Heart left ventricle (tissue), 13 donors: ENCODE data around the gene DES.

Source experiments
- POLR2A ChIP-seq, 2 donors: fragments of 450-650 bp; IDR thresholded peaks; one replicate each; pipeline ENCODE4 v1.6.1; 2017; ENCODE audit warnings: antibody characterized with exemption in 2 of 2, mild to moderate bottlenecking in 2 of 2, moderate library complexity in 2 of 2
- TF ChIP-seq, protein P1 (sequence below), 12 donors: fragments of 200-600 bp; sonication (generic) in 4 of 12; IDR thresholded peaks; one replicate each; pipeline versions ENCODE4 v1.5.0 to v1.8.0; 2018 to 2022; ENCODE audit warnings: antibody characterized with exemption in 12 of 12, mild to moderate bottlenecking in 5 of 12
- donor health status: ischemic (EF 13 %, LVEDD 7.1; RV severe dilation, severe dysfunction).
- donor health status: DM: no; HTN: yes; CAD: no.
- donor health status: DM: no; HTN: no; CAD: no.
- donor health status: ischemic (EF 25% LVEDD 6.9; RV normal size, moderate dysfunction).
- donor health status: ischemic (EF 25% LVEDD 5.7; RV mildly dilated, moderate dysfunction).
- donor health status: ischemic (EF 35%, LVEDD 5.7; RV mildly dilated, moderate dysfunction).
- donor health status: nonischemic (EF 11% LVEDD 7.7; RV severe dilation, severe dysfunction).
- donor health status: DM: yes; HTN: yes; CAD: no.
- donor health status: PGD.
- donor health status: ischemic (EF 29% LVEDD 5.4; RV normal size, mild dysfunction).
- donor health status: nonischemic (EF 23%, LVEDD 6.1; RV moderate dilation, normal function).

DNA sequence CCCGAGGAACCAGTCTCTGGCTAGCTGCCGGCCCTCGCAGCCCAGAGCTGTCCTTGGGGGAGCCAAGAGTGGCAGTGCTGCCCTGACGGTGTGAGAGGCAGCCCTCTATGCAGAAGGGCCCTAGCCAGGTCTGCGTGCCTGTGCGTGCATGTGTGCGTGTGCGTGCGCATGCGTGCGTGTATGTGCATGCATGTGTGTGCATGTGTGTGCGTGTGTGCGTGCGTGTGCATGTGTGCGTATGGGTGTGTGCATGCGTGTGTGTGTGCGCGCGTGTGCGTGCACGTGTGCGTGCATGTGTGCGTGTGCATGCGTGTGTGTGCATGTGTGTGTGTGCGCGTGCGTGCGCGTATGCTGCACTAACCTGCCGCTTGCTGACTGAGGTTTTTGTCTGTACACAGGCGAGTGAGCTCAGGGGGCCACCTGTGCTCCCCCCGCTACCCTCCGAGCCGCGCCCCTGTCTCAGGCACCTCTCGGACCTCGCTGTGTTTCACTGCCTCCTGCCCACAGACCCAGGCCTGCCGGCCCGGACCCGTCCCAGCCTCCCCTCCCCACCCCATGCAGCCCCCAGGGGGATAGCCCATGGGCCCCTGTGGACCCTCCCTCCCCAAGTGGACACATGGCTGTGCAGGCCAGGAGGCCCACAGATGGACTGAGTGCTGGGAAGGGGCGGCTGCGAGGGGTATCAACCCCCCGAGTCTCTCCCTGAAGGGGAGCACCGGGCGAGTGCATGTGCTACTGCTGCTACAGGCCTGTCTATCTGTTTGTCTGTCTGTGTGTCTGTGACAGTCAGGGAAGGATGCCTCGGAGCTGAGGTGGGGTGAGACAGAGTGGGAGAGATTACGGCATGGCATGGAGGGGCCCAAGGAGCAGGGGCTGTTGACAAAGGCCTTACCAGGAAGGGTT is 47.7 kb downstream of the DES start:
- TF ChIP-seq, protein P1, sequence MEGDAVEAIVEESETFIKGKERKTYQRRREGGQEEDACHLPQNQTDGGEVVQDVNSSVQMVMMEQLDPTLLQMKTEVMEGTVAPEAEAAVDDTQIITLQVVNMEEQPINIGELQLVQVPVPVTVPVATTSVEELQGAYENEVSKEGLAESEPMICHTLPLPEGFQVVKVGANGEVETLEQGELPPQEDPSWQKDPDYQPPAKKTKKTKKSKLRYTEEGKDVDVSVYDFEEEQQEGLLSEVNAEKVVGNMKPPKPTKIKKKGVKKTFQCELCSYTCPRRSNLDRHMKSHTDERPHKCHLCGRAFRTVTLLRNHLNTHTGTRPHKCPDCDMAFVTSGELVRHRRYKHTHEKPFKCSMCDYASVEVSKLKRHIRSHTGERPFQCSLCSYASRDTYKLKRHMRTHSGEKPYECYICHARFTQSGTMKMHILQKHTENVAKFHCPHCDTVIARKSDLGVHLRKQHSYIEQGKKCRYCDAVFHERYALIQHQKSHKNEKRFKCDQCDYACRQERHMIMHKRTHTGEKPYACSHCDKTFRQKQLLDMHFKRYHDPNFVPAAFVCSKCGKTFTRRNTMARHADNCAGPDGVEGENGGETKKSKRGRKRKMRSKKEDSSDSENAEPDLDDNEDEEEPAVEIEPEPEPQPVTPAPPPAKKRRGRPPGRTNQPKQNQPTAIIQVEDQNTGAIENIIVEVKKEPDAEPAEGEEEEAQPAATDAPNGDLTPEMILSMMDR (IDR thresholded peaks at IDR 0.05) = no peak
- TF ChIP-seq POLR2A (IDR thresholded peaks at IDR 0.05) = no peak
